ENCODE data around the gene RTN4. TPM values are rescaled to one million over a fixed set of nuclear protein-coding genes. Genes with fewer than 3 reads are reported as not detected.

RTN4 gene
- total RNA-seq, 2 donors from 2014 or later = 180 to 225 TPM

DNA sequence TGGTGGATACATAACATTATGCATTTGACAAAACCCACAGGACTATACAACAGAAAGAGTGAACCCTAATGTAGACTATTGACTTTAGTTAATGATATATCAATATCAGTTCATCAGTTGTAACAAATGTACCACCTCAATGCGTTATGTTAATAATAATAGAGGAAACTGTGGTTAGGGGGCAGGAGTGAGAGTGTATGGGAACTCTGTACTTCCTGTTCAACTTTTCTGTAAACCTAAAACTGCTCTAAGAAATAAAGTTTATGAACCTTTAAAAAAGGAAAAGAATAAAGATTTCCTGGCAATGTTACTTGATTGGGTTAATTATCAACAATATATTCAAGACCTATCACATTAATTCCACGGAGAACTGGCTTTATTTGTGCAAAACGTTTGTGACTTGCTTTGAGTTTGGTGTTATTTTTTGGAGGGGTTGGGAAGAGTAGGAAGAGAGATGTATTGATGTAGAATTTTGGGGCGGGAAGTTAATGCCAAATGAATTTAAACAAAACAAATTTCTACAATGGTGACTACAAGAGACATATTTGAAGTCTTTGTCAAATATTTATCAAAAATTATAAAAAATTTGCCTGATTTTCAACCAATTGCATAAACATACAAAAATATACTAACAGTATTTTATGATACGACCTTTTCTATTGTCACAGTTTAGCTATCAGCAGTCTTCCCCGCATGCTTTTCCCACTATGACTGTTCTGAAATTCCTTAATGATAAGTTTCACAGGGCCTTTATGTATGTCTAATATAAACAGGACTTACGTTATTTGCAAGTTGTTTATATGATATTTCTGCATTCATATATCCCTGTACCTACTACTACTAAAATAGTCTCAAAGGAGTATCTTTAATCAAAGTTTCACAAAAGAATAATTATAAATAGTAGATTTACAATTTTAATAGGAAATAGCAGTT lies 2.1 kb upstream of the RTN4 start:
- H3K27ac ChIP-seq (ENCODE audit: low read depth, low read length) = no peak overlapping the region
- DNase-seq = no peak
- Mint-ChIP-seq H3K27ac (no peak overlapping the region), H3K27me3 (ENCODE audit: insufficient read depth) (no peaks in the 10 kb centered on the region), H3K36me3 (ENCODE audit: low read depth) (peaks cover 3% of the 10 kb centered on the region), H3K4me1 (peaks cover 16% of the 10 kb centered on the region), H3K9me3 (no peaks in the 10 kb centered on the region), H3K4me3 (peak overlapping the region; percentile 99)
- TF ChIP-seq, protein P1, sequence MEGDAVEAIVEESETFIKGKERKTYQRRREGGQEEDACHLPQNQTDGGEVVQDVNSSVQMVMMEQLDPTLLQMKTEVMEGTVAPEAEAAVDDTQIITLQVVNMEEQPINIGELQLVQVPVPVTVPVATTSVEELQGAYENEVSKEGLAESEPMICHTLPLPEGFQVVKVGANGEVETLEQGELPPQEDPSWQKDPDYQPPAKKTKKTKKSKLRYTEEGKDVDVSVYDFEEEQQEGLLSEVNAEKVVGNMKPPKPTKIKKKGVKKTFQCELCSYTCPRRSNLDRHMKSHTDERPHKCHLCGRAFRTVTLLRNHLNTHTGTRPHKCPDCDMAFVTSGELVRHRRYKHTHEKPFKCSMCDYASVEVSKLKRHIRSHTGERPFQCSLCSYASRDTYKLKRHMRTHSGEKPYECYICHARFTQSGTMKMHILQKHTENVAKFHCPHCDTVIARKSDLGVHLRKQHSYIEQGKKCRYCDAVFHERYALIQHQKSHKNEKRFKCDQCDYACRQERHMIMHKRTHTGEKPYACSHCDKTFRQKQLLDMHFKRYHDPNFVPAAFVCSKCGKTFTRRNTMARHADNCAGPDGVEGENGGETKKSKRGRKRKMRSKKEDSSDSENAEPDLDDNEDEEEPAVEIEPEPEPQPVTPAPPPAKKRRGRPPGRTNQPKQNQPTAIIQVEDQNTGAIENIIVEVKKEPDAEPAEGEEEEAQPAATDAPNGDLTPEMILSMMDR (conservative IDR thresholded peaks at IDR 0.05) = no peak
- H3K4me1 ChIP-seq (ENCODE audit: control insufficient read depth, insufficient read depth, low read length) = no peaks in the 10 kb centered on the region
- 95 to 100% methylated on average over 1 to 5 of the region's 7 CpGs for WGBS, 2 experiments (ENCODE audit: insufficient coverage in 1 of 2, insufficient read length in 1 of 2)
- peak overlapping the region; percentile 86 for H3K4me3 ChIP-seq (ENCODE audit: low read length)
- peak overlapping the region; percentile 80 for H3K9ac ChIP-seq (ENCODE audit: extremely low read depth, low read length, poor library complexity, severe bottlenecking)
- no peaks in the 10 kb centered on the region for H3K27me3 ChIP-seq (ENCODE audit: control insufficient read depth, insufficient read depth, low read length, poor library complexity, severe bottlenecking)
- peaks cover 7% of the 10 kb centered on the region for H3K36me3 ChIP-seq (ENCODE audit: control insufficient read depth, insufficient read depth, low read length)
- H3K9me3 ChIP-seq (ENCODE audit: control insufficient read depth, low read length) = no peaks in the 10 kb centered on the region

DNA sequence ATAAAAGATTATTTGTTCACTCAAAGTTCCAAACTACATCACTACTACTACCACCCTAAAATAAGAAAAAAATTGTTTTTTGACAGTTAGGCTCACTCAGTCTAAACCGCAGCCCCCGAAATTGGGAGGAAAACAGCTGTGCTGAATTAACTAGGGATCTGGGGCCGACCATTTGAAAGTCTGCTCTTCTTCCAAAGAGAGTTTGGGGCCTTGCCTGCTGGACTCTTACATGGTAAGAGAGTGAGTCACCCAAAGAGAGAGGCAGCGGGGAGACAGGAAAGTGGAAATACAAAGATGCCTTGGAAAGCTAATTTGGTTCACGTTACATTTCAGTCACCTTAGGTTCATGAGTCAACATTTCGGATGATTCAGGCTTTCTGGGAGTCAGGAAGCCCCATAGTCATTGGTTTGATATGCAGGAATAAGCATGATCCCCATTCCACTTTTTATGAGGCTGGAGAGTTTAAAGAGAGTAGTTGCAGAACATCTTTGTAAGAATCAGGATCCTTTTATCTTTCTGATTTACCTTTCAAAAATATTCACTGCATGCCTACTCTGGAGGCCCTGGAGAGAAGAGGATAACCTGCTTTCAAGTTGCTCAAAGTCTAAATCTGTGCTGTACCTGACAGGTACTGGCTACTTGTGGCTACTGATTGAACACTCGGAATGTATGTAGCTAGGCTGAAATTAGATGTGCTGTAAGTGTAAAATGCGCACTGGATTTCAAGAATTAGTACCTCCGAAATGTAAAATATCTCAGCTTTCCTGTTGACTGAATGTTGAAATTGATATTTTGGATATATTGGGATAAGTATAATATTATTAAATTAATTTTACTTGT lies 995 bp upstream of the RTN4 start:
- H3K36me3 Mint-ChIP-seq (ENCODE audit: low read depth) = peaks cover 3% of the 10 kb centered on the region
- H3K9me3 Mint-ChIP-seq = no peaks in the 10 kb centered on the region
- peak overlapping the region; percentile 80 for H3K9ac ChIP-seq (ENCODE audit: extremely low read depth, low read length, poor library complexity, severe bottlenecking)
- H3K27me3 Mint-ChIP-seq (ENCODE audit: insufficient read depth) = no peaks in the 10 kb centered on the region
- peaks cover 25% of the 10 kb centered on the region for H3K4me1 Mint-ChIP-seq
- peak overlapping the region; percentile 95 for H3K27ac Mint-ChIP-seq
- peaks cover 4% of the 10 kb centered on the region for H3K4me1 ChIP-seq (ENCODE audit: control insufficient read depth, insufficient read depth, low read length)
- peak overlapping the region; percentile 99 for H3K4me3 Mint-ChIP-seq
- peak overlapping the region; percentile 86 for H3K4me3 ChIP-seq (ENCODE audit: low read length)
- H3K27ac ChIP-seq (ENCODE audit: low read depth, low read length) = peak overlapping the region; percentile 45
- 22 to 23% methylated on average over 8 to 9 of the region's 9 CpGs for WGBS, 2 experiments (ENCODE audit: insufficient coverage in 1 of 2, insufficient read length in 1 of 2)
- no peaks in the 10 kb centered on the region for H3K27me3 ChIP-seq (ENCODE audit: control insufficient read depth, insufficient read depth, low read length, poor library complexity, severe bottlenecking)
- TF ChIP-seq, protein P1 (conservative IDR thresholded peaks at IDR 0.05) = no peak
- DNase-seq = peak; percentile 78
- no peaks in the 10 kb centered on the region for H3K9me3 ChIP-seq (ENCODE audit: control insufficient read depth, low read length)
- H3K36me3 ChIP-seq (ENCODE audit: control insufficient read depth, insufficient read depth, low read length) = peaks cover 8% of the 10 kb centered on the region

DNA sequence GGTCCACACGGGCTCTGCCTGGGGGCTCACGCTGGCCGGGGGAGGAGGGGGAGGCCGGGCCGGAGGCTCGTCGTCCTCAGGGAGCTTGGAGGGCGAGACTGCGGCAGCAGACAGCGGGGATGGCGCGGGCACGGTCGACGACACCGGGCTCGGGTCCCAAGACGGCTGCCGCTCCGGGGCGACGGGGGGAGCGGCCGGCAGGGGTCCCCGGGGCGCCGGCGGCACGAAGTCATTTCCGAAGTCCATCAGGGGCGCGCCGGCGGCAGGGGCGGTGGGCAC lies 491 bp downstream of the RTN4 start:
- H3K27me3 Mint-ChIP-seq (ENCODE audit: insufficient read depth) = no peaks in the 10 kb centered on the region
- peaks cover 29% of the 10 kb centered on the region for H3K4me1 Mint-ChIP-seq
- no peaks in the 10 kb centered on the region for H3K9me3 Mint-ChIP-seq
- peak overlapping the region; percentile 99 for H3K4me3 ChIP-seq (ENCODE audit: low read length)
- TF ChIP-seq, protein P1 (conservative IDR thresholded peaks at IDR 0.05) = no peak
- 0% methylated on average over 10 to 35 of the region's 35 CpGs for WGBS, 2 experiments (ENCODE audit: insufficient coverage in 1 of 2, insufficient read length in 1 of 2)
- peaks cover 3% of the 10 kb centered on the region for H3K36me3 Mint-ChIP-seq (ENCODE audit: low read depth)
- H3K36me3 ChIP-seq (ENCODE audit: control insufficient read depth, insufficient read depth, low read length) = peaks cover 8% of the 10 kb centered on the region
- H3K9ac ChIP-seq (ENCODE audit: extremely low read depth, low read length, poor library complexity, severe bottlenecking) = peak overlapping the region; percentile 93
- H3K27ac ChIP-seq (ENCODE audit: low read depth, low read length) = peak overlapping the region; percentile 98
- no peak for DNase-seq
- H3K27me3 ChIP-seq (ENCODE audit: control insufficient read depth, insufficient read depth, low read length, poor library complexity, severe bottlenecking) = no peaks in the 10 kb centered on the region
- peaks cover 4% of the 10 kb centered on the region for H3K4me1 ChIP-seq (ENCODE audit: control insufficient read depth, insufficient read depth, low read length)
- no peaks in the 10 kb centered on the region for H3K9me3 ChIP-seq (ENCODE audit: control insufficient read depth, low read length)
- peak overlapping the region; percentile 99 for H3K4me3 Mint-ChIP-seq
- peak overlapping the region; percentile 95 for H3K27ac Mint-ChIP-seq
